ENCODE data around the gene CTDSP2.

DNA sequence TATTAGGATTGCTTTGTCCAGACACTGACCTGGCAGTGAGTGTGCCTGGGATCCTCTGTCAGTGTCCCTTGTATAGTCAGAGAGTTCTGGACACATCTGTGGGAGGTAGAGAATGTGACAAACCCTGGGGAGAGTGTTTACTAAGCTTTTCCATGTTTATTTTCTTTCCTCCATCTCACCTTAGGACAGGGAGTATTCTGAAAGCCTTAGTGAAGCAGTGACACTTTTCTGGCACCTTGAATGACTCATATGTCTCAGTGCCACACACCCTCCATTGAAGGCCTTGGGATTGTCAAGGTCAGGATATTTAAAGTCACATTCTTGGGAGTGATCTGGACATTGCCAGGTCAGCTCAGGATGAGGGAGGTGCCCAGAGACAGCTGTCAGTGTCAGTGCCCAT lies 34.9 kb upstream of the CTDSP2 start:
- TF ChIP-seq CTCF (IDR thresholded peaks at IDR 0.05) (no peak), POLR2AphosphoS5 (IDR thresholded peaks at IDR 0.05) (no peak)

Measured in upper lobe of left lung (tissue), 4 donors.